Stimulated activated CD4-positive, alpha-beta T cell treated with anti-CD3 and anti-CD28 coated beads, TNF-alpha, amount 100 ng/mL, for 1 hour (primary cell): ENCODE measurements around the gene TEKT3.

ENCODE experiments used
- DNase-seq, 3 donors: peaks; one replicate each; pipeline ENCODE4 v3.0.0-alpha.2; 2020; ENCODE audit warnings: low read depth in 3 of 3, low spot score in 1 of 3

Gene TEKT3

DNA sequence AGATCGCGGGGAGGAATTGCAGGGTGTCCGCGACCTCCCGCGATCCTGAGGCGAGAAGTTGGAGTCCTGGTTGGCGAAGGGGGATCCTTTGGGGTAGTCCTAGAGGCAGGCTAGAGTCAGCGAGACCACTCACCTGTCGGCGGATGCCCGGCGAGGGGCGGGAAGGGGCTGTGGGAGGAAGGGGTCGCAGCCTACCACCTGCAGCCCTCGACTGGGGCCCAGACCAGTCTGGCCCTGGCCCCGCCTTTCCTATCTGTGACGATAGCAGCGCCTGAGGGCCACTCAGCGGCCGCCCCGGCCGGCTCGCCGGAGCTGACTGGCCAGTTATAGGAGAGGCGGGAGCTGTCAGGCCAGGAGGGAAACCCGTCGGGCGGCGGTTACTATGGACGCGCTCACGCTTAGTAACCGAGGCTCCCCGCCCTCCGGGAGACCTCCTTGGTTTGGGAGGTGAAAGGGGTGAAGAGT, at the start of gene TEKT3:
TSS of gene TEKT3 (minus strand) at position 213 of the 465 bp plus-strand sequence. CDS start 10,012 bp downstream, outside the sequence.
- no peak for DNase-seq

DNA sequence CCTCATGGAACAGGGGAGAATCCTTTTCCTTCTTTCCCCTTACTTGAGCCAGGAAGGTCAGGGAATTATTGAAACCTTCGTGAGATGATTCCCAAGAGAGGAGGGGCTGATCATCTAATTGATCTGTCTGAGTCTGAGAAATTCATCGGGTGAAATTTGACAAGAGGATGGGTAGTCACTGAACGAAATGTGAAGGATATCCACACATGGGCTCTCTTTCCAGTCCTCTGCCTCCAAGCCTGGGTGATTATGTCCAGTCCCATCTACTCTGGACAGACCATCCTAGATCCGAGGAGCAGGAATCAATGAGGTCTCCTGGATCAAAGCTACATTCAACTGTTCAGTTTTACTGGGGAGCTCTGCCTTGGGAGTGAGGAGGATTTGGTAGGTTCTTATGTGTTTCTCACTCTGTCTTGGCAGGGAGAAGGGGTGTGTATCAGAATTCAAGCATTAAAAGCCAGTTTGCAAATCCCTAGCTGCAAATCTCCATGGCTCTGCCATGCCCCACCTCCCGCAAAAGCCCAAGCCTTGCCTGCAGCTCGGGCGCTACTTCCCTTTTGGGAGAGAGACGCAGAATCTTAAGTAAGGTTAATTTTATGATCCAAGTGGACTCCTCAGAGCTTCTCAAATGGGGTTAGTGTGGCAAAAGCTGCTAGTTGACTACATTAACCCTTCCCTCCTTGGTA, 47.1 kb upstream of the TEKT3 start:
- DNase-seq = no peak

DNA sequence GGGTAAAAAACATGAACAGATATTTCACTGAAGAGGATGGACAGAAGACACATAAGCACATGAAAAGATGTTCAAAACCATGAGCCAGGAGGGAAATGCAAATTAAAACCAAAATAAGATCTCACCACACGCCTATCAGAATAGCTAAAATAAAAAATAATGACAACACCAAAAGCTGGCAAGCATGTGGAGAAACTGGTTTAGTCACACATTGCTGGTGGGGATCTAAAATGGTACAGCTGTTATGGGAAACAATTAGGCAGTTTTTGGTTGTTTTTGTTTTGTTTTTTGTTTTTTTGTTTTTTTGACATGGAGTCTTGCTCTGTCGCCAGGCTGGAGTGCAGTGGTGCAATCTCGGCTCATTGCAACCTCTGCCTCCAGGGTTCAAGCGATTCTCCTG, 44.7 kb upstream of the TEKT3 start:
- no peak for DNase-seq

DNA sequence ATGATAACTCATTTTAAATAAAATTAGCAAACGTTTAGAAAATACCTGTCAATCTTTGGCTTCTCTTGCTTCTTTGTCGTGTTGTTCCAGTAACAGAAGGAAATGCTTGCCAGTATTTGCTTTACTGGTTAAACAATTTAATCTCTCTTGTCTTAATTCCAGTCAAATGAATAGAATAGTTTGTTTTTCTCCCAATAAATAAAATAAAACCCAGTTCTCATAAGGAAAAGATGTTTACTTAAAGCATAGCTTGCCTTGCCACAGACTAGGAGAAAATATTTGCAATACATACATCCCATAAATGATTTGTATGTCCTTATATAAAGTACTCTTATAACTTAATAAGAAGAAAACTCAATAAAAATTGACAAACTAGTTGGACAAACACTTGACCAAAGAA, 43.9 kb upstream of the TEKT3 start:
- no peak for DNase-seq

DNA sequence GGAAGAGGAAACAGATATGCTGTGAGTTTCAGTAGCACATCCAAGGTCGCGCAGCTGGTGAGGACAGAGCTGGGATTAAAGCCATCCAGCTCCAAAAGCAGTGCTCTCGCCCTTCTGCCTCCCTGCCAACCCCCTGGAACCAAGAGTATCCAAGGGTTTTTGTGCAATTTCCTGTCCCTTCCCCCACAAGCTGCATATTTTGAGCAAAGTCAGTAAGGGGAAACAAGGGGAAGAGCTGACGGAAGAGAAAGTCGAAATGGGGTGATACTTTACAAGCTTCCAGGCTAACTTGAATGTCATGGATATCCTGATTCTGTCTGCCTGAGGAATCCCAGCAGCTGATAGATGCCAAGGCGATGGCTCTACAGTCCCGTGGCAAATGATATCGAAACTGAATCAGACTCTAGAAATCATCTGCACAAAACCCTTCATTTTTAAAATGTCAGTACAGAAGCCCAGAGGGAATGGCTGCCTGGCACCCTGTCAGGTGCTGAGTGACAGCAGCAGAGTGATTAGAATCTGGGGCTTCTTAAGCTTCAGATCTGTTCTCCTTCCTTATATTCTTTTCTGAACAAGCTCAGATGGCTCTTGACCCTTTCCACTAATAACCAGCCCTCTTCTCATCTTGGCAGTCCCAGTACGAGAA, 42.9 kb upstream of the TEKT3 start:
- DNase-seq = no peak

DNA sequence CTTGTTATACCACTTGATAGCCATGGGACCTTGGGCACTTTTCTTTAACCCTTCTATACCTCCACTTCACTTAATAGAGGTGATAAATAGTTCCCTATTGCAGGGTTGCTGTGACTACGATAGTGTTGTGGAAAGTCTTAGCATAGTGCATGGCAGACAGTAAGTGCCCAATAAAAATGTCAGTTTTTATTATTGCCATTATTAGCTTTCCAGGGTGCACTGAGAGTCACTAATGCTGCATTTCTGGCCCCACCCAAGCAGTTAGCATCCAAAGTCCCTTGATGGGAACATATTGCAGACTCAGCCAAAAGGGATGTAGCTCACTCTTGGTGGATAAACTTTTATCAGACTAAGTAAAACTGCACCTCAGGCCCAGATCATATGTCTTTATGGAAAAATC, 41.5 kb upstream of the TEKT3 start:
- DNase-seq = no peak

DNA sequence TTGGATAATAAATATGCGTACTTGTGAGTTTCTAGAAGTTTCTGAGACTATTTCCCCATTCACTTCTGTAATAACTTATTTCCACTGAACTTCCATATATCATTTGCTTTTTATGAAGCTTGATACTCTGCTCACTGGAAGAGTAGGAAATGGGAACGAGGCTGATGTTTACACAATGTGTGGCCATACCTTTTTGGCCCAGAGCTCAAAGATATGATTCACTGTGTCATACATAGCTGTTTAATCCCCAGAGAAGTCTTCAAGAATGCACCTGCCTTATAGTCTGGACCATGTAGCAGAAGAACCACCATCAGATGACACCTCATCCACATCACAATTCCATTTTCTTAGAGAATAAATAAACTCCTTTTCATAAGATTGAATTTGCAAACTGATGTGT, 40.3 kb upstream of the TEKT3 start:
- DNase-seq = no peak

DNA sequence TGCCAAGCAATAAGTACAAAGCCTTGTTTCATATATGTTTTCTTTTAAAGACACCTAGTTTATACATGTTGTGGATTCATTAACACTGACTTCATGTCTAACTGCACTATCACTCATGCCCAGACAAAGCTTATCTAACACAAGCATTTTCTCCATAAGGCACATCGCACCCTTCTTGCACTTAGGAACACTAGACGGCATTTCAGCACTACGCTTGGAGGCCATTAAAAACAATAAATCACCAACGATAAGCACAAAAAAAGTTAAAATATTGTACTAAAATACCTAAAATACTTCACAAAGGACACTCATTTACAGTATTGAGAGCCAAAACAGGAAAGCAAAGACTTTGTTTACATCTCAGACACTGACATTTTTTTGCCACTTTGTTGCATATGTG, 39.0 kb upstream of the TEKT3 start:
- DNase-seq = no peak

DNA sequence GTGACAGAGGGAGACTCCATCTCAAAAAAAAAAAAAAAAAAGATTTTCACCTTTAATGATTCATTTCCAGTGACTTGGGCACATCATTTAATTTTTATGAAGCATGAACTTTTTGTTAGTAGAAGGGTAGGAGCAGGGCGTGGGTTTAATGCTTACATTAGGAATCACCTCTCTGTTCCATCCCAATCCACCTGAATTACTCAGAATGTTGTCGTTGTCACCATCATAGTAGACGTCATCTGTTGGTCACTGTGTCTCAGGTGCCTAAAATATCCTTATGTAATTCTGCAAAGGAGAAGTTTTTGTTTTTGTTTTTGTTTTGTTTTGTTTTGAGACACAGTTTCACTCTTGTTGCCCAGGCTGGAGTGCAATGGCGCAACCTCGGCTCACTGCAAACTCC, 38.3 kb upstream of the TEKT3 start:
- DNase-seq = no peak

DNA sequence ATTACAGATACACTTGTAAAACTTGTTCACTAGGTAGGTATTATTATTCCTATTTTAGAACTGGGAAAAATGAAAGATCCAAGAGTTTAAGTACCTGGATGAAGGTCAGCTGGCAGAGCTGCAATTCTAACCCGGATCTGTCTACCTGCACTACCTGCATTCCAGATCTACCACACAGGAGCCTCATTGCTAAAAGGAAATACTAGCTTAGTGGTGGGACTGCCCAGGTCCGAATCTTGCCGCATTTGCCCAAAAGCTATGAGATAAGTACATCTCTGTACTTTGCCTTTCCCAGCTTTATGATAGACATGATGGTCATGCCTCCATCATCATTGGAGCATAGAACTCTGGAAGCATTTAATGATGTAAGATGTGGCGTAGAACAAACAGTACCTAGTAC, 36.8 kb upstream of the TEKT3 start:
- no peak for DNase-seq

DNA sequence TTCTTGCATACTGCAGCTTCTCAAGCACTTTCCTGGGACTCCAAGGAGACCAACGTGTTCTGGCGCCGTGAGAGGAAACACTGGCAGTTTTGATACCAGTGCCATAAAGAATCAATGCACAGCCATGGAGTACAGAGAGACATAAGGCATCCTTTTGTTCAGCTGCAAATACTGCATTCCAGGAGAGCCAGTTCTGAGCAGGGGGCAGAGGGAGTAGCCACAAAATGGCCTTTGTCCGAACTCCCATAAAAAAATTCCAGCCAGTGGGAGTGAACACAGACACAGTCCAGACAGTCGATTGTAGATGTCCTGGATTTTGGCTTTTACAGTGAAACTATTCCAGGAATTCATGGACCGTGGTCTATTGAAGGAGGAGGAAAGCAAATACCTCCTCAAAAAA, 36.2 kb upstream of the TEKT3 start:
- DNase-seq = no peak

DNA sequence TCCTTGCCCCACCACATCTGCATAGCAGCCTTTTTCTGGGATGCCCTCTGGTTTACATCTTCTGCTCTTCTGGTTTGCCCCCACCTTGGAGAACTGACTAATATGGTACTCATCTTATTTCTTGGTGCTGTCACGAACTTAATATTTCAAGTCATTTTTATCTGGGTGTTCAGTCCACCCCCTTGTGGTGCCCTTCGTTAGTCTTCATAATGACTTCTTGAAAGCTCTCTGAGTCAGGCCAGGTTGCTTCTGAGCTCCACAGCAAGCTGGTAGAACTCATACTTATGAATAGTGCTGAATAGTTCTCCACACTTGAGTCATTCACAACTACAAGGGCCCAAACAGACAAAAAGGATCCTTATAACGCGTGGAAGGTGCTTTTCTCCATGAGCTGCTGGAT, 35.8 kb upstream of the TEKT3 start:
- no peak for DNase-seq

DNA sequence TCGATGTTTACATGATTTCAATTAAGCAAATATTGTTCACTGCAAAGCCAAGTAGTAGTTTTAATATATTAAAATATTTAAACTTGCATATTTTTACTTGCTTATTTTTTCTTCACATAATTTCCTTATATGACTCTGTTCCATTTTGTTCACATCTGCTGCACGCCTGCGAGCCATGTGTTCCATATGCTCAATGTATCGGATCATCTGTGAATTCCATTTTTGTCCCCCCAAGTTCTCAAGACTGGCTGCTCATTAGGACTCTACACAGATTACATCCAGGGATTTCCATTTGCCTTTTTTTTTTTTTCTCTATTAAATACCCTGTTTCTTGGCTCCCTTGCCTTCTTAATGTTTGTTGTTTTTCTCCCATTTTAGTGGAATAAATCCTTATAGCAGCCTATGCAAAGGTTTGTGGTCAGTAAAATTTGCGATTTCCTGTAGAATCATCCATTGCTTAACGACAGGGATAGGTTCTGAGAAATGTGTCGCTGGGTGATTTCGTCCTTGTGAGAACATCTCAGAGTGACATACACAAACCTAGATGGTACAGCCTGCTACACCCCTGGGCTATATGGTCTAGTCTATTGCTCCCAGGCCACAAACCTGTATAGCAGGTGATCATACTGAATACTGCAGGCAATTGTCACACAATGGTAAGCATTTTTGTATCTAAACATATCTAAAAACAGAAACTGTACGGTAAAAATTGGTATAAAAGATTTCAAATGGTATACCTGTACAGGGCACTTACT, 30.2 kb upstream of the TEKT3 start:
- no peak for DNase-seq

DNA sequence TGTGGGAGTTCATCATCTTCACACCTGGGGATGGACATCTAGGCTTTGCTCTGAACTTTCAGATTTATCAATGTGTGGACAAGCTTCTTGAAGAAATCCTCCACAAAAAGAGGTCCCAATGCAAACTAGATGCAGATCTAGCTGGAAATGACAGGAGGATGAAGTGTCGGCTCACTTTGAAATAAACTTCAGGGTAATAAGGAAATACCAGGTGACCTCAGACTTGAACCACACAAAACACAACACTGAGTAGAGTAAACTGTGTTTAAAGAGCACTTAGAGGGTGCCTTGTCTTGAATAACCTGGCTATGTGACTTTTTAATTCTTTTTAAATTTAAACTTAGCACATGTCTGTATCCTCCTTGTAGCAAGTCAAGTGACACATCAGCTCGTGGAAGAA, 27.2 kb upstream of the TEKT3 start:
- DNase-seq = no peak

DNA sequence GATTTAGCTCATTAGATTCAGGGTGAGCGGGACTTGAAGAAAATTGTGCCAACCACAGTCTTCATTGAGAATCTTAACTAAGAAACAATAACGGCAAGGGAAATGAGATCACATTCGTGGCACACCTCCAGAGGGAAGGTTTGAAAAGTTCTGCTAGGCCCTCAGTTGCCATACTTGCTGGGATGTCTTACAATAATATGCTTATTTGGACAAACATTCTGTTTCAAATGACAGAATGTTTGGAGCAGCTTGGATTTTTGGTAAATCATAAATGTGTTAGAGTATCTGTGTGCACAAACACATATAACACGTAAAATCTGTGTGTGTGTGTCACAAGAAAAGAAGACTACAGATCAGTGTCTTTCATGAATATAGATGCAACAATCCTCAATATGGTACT, 24.6 kb upstream of the TEKT3 start:
- no peak for DNase-seq

DNA sequence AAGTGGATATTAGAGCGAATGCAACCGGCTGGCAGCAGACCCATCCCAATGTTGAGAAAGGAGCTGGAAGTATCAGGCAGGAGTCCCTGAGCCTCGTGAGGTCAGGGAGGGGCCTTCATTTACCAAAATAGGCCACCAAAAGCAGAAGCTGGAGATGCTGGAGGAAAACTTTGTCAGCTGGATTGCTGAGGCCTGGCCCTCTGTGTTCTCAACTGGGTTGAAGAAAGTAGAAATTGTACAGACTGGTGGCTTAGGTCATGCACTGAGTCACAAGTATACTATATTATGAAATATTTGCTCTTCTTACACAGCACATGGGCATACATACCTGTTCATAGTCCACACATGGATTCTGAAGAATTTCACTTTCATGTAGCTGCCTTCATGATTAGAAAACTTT, 23.2 kb upstream of the TEKT3 start:
- DNase-seq = no peak

DNA sequence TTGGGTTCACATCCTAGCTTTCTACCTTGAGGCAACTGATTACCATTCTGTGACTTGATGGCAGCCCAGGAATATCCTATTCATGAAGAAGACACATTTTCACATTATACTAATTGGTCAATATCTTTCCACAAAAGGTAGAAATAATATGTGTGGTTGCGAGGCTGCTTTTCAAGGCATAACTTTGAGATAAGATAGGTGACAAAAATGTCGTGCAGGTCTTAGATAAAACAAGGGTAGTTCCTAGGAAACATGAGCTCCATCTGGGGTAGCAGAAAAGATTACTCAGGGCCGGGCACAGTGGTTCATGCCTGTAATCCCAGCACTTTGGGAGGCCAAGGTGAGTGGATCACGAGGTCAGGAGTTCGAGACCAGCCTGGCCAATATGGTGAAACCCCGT, 22.3 kb upstream of the TEKT3 start:
- no peak for DNase-seq

DNA sequence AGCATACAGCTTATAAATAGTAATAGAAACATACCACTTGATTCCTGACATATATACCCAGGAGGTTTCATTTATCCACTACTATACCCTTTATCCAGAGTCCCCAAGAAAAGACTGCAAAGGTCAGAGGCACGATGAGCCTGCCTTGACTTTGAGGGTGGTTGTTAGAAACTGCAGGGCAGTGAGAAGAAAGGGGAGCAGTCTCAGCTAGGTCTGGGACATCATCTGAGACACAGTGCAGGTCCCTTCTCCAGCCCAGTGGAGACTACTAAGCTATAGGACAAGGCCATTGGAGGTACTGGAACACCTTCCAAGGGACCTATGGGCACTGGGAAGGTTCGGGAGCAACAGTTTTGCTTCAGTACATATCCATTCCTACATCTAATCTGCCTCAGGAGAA, 20.2 kb upstream of the TEKT3 start:
- no peak for DNase-seq

DNA sequence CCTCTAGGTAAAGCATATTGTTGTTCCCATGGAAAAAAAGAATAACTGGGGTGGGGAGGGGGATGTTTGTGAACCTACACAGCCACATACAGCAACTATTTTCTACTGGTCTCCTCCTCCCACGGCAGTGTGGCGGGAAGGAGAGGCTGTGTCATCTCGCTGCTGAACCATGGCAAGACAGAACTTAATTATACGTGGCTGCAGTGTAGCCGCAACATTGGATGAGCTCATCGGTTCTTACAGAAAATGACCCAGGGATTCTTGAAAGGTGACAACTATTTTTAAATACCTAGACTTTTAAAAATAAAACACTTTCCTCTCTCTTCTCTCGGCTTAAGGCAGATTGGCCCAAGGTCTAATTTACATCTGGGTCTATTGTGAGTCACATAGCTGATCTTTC, 19.8 kb upstream of the TEKT3 start:
- no peak for DNase-seq

DNA sequence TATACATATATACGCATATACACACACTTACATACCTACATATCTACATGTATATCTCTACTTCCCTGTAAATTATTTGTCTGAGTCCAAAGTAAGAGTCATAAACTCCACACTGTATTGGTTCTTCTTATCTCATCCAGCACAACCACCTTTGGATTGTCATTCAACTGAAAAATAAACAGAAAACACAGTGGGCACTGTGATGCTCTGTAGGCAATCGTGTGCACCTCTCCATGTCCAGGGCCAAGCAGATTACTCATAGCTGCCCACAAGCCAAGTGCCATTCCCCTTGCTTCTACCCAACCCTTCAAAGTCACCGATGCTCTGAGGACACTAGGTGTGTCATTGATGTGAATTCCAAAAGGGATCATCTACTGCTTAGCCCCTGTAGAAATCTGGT, 12.9 kb upstream of the TEKT3 start:
- DNase-seq = no peak

DNA sequence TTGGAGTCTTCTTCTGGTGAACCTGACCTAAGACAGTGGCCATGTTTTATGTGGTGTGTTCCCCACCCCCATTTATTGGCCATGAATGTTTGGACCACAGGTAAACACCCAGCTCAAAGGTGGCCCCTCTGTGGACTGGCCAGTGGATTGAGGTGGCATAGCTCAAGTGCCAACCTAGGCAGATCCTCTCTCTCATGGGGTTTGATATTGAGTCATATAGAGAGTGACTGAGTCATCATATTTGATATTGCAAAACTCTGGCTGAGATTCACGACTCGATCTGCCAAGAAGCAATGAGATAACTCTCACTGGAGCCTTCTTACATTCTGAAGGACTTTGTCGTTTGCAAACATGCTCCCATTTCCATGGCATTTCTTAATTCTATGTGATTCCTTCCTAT, 10.5 kb upstream of the TEKT3 start:
- no peak for DNase-seq

DNA sequence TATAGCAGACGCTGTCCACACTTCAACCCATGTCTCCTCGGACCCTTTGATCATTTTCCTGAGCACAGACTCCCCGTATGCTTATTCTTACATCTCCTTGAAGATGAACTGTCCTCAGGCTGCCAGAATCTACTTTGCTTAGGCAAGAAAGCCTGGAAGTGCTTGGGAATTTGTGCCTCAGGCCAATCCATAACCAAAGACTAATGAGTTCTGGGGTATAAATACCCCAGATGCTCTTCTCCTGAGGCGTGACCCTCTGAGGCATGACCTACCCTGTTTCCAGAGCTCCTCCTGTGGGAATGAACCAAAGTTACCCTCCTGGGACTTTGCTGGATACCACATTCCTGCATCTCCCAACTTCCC, 10.1 kb upstream of the TEKT3 start:
- no peak for DNase-seq
